ENCODE measurements around the gene PFKFB3. TPM values are rescaled to one million over a fixed set of nuclear protein-coding genes. Genes with fewer than 3 reads are reported as not detected.
A peak's percentile ranks its signal among the peaks of the same experiment; 100 is the strongest.

Gene PFKFB3
- total and polyA plus RNA-seq, 2 experiments from 2014 or later: 14.5 to 23.7 TPM

DNA sequence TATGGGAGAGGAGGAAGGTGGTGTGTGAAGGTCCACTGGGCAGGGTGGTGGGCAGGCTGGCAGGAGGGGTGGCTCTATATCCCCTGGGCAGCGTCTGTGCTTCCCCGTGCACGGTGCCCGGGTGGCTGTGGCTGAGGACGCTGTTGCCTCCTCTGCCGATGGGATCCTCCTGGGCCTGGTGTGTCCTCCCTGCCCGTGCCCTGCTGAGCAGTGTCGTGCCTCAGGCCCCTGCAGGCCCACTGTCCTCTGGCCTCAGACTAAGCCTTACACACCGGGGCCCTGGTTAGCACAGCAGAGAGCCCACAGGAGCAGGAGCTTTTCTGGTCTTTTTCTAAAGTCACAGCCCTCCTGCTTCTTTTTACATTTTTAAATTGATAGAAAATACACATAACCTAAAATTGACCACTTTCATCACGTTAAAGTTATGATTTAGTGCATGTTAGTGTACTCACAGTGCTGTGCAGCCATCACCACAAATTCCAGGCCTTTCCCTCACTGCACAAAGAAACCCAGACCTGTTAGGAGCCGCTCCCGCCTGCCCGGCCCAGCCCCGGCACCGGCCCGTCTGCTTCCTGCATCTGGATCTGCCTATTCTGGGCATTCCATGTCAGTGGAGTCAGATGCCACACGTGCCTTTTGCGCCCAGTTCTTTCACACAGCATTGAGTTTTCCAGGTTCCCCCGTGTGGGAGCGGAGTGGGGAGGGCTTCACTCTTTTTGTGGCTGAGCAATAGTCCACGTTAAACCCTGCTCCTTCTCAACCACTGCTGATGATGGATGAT is 19.4 kb downstream of the PFKFB3 start:
- H2AFZ ChIP-seq: no peak overlapping the region

DNA sequence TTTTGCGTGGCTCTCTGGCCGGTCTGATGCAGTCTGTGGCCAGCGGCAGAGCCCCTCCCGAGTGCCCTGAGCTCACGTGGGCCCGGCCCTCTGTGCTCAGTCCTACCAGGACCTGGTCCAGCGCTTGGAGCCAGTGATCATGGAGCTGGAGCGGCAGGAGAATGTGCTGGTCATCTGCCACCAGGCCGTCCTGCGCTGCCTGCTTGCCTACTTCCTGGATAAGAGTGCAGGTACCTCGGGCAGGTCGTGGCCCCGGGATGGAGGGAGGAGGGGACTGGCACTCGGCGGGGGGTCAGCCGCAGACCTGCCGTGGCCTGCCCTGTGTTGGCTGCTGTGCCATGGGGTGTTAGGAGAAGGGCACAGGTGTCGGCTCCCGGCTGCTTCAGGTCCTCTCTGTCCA is 20.0 kb downstream of the PFKFB3 start:
- Histone ChIP-seq H3K27ac (peak overlapping the region; percentile 58), H3K36me3 (ENCODE audit: low read depth) (peaks cover 44% of the 10 kb centered on the region; the same call in 1 of the 2 replicates), H3K9me2 (ENCODE audit: insufficient read depth) (no peaks in the 10 kb centered on the region), H3K4me3 (no peak overlapping the region), H3K9me3 (ENCODE audit: low read depth) (no peaks in the 10 kb centered on the region), H3K79me2 (ENCODE audit: insufficient read depth) (no peaks in the 10 kb centered on the region), H3K4me1 (ENCODE audit: insufficient read depth) (peaks cover 10% of the 10 kb centered on the region), H3K4me2 (ENCODE audit: unreplicated experiment) (no peak overlapping the region), H3F3A (ENCODE audit: insufficient read depth) (peaks cover 7% of the 10 kb centered on the region), H3K27me3 (replicated peaks; ENCODE audit: insufficient read depth) (no peaks in the 10 kb centered on the region), H3K9ac (peak overlapping the region; percentile 28; the same call in 1 of the 2 replicates), H2AFZ (no peak overlapping the region), H4K20me1 (ENCODE audit: insufficient read depth) (no peaks in the 10 kb centered on the region)
- in situ Hi-C loops (cut with MboI): no loop called here
- no peak for TF ChIP-seq EZH2phosphoT487 (IDR thresholded peaks at IDR 0.05; ENCODE audit: insufficient read depth, low read depth)
- TF ChIP-seq EZH2 (IDR thresholded peaks at IDR 0.05; ENCODE audit: insufficient read depth, poor library complexity, severe bottlenecking): no peak
- WGBS, 2 experiments (ENCODE audit: low coverage in 1 of 2, low lambda C conversion rate in 2 of 2, missing lambda C conversion rate in 2 of 2): 86 to 91% methylated on average over 15 to 19 of the region's 19 CpGs
- DNase-seq: no peak

More for the DNA sequence above, 19.4 kb downstream of the PFKFB3 start:
- Histone ChIP-seq H3K36me3 (ENCODE audit: low read depth) (peaks cover 50% of the 10 kb centered on the region; the same call in 1 of the 2 replicates), H3K27me3 (replicated peaks; ENCODE audit: insufficient read depth) (no peaks in the 10 kb centered on the region), H3K79me2 (ENCODE audit: insufficient read depth) (no peaks in the 10 kb centered on the region), H3K4me2 (ENCODE audit: unreplicated experiment) (no peak overlapping the region), H3K27ac (peak overlapping the region; percentile 58), H3K9ac (peak overlapping the region; percentile 46), H4K20me1 (ENCODE audit: insufficient read depth) (no peaks in the 10 kb centered on the region), H3F3A (ENCODE audit: insufficient read depth) (peaks cover 9% of the 10 kb centered on the region), H3K4me3 (no peak overlapping the region), H3K4me1 (ENCODE audit: insufficient read depth) (peaks cover 10% of the 10 kb centered on the region), H3K9me2 (ENCODE audit: insufficient read depth) (no peaks in the 10 kb centered on the region), H3K9me3 (ENCODE audit: low read depth) (no peaks in the 10 kb centered on the region)
- TF ChIP-seq EZH2 (IDR thresholded peaks at IDR 0.05; ENCODE audit: insufficient read depth, poor library complexity, severe bottlenecking) (no peak), EZH2phosphoT487 (IDR thresholded peaks at IDR 0.05; ENCODE audit: insufficient read depth, low read depth) (no peak)
- in situ Hi-C loops (cut with MboI): no loop called here
- WGBS, 2 experiments (ENCODE audit: low coverage in 1 of 2, low lambda C conversion rate in 2 of 2, missing lambda C conversion rate in 2 of 2): 67 to 76% methylated on average over 17 to 20 of the region's 21 CpGs
- peak; percentile 80 for DNase-seq

DNA sequence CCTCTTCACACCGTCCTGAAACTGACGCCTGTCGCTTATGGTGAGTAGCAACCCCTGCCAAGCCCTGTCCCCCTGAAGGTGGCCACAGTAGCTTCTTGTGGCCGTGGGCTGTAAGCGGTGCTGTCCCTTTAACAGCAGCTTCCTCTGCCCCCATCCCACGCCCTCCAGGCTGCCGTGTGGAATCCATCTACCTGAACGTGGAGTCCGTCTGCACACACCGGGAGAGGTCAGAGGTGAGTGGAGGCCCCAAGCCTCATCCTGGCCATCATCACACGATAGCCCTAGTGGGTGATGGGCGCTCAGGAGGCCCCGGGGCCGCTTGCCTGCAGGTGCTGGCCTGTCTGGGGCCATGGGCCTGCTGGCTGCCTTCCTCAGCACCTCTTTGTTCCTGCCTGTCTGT is 21.2 kb downstream of the PFKFB3 start:
- Histone ChIP-seq H3K4me3 (no peak overlapping the region), H3F3A (ENCODE audit: insufficient read depth) (peaks cover 3% of the 10 kb centered on the region; the same call in 1 of the 2 replicates), H3K9me3 (ENCODE audit: low read depth) (no peaks in the 10 kb centered on the region), H3K27me3 (replicated peaks; ENCODE audit: insufficient read depth) (no peaks in the 10 kb centered on the region), H4K20me1 (ENCODE audit: insufficient read depth) (no peaks in the 10 kb centered on the region), H3K9ac (no peak overlapping the region), H3K9me2 (ENCODE audit: insufficient read depth) (no peaks in the 10 kb centered on the region), H2AFZ (no peak overlapping the region), H3K36me3 (ENCODE audit: low read depth) (peaks cover 36% of the 10 kb centered on the region; the same call in 1 of the 2 replicates), H3K27ac (no peak overlapping the region), H3K4me2 (ENCODE audit: unreplicated experiment) (no peak overlapping the region), H3K79me2 (ENCODE audit: insufficient read depth) (no peaks in the 10 kb centered on the region), H3K4me1 (ENCODE audit: insufficient read depth) (peaks cover 6% of the 10 kb centered on the region)
- 91 to 92% methylated on average over 13 to 14 of the region's 14 CpGs for WGBS, 2 experiments (ENCODE audit: low coverage in 1 of 2, low lambda C conversion rate in 2 of 2, missing lambda C conversion rate in 2 of 2)
- TF ChIP-seq EZH2phosphoT487 (IDR thresholded peaks at IDR 0.05; ENCODE audit: insufficient read depth, low read depth) (no peak), EZH2 (IDR thresholded peaks at IDR 0.05; ENCODE audit: insufficient read depth, poor library complexity, severe bottlenecking) (no peak)
- DNase-seq: no peak
- in situ Hi-C loops (cut with MboI): no loop called here

DNA sequence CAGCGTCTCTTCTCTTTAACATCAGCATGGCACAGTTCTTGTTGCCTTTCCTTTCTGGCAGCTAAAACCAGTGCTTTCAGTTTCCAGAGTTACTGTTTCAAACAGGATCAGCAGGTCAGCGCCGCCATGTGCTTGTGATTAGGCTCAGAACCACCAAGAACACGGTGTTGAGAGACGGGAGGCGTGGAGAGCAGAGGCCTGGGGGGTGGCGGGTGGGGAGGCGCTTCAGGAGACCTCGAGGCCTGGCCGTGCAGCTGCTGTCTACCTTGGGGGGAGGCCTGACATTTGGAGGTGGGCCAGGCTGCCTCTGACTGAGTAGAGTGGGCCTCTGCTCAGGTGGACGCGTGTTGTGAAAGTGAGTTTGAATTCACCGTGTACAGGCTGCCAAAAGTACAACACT is 22.0 kb downstream of the PFKFB3 start:
- Histone ChIP-seq H3K27ac (no peak overlapping the region), H4K20me1 (ENCODE audit: insufficient read depth) (no peaks in the 10 kb centered on the region), H3K9me2 (ENCODE audit: insufficient read depth) (no peaks in the 10 kb centered on the region), H3F3A (ENCODE audit: insufficient read depth) (no peaks in the 10 kb centered on the region), H3K79me2 (ENCODE audit: insufficient read depth) (no peaks in the 10 kb centered on the region), H2AFZ (no peak overlapping the region), H3K4me3 (no peak overlapping the region), H3K36me3 (ENCODE audit: low read depth) (peaks cover 31% of the 10 kb centered on the region; the same call in 1 of the 2 replicates), H3K9me3 (ENCODE audit: low read depth) (no peaks in the 10 kb centered on the region), H3K27me3 (replicated peaks; ENCODE audit: insufficient read depth) (no peaks in the 10 kb centered on the region), H3K4me2 (ENCODE audit: unreplicated experiment) (no peak overlapping the region), H3K9ac (no peak overlapping the region), H3K4me1 (ENCODE audit: insufficient read depth) (no peaks in the 10 kb centered on the region)
- no peak for DNase-seq
- 81 to 89% methylated on average over 11 to 13 of the region's 13 CpGs for WGBS, 2 experiments (ENCODE audit: low coverage in 1 of 2, low lambda C conversion rate in 2 of 2, missing lambda C conversion rate in 2 of 2)
- no peak for TF ChIP-seq EZH2 (IDR thresholded peaks at IDR 0.05; ENCODE audit: insufficient read depth, poor library complexity, severe bottlenecking)
- TF ChIP-seq EZH2phosphoT487 (IDR thresholded peaks at IDR 0.05; ENCODE audit: insufficient read depth, low read depth): no peak
- in situ Hi-C loops (cut with MboI): no loop called here
